Measurements from ENCODE around the gene GABPB1.

Gene GABPB1

GRCh38 chr15:50355619-50355905, 564 bp upstream of the GABPB1 start:
- H3K27ac ChIP-seq: peak overlapping the region; percentile 99
- no peak for TF ChIP-seq CTCF (conservative IDR thresholded peaks at IDR 0.05)

GRCh38 chr15:50353975-50354837, 792 bp downstream of the GABPB1 start:
- TF ChIP-seq CTCF (conservative IDR thresholded peaks at IDR 0.05): no peak
- peak overlapping the region; percentile 99 for H3K27ac ChIP-seq

GRCh38 chr15:50353251-50353974, 1.6 kb downstream of the GABPB1 start:
- no peak for TF ChIP-seq CTCF (conservative IDR thresholded peaks at IDR 0.05)
- H3K27ac ChIP-seq: peak overlapping the region; percentile 99

DNA sequence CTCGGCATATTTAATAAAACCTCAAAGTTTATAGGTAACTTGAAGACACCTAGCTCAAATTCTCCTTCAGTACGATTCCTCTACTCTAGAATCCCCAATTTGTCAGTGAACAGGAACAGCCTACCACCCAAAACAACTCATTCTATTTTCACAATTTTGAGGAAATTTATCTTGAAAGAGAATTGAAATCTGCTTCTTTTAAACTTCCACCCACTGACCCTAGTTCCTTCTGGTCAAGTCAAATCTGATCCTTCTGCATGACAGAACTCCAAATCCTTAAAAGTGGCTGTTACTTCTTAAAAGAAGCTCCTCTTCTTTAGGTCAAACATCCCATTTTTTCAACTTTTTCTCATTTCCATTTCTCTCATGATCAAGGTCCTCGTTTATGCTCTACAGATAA, 4.4 kb downstream of the GABPB1 start:
- no peak overlapping the region for H3K27ac ChIP-seq
- TF ChIP-seq CTCF (conservative IDR thresholded peaks at IDR 0.05): no peak

DNA sequence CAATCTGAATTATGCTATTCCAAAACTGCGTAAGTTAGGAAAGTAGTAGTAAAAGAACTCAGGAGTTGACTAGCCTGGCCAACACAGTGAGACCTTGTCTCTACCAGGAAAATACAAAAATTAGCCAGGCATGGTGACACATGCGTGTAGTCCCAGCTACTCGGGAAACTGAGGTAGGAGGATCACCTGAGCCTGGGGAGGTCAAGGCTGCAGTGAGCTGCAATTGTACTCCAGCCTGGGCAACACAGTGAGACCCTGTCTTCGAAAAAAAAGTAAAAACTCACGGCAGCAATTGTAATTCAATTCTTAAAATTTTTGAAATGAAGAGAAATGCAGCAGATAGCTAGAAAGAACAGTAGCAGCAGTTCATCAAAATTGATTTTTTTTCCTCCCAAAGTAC, 9.7 kb downstream of the GABPB1 start:
- no peak overlapping the region for H3K27ac ChIP-seq
- no peak for TF ChIP-seq CTCF (conservative IDR thresholded peaks at IDR 0.05)

DNA sequence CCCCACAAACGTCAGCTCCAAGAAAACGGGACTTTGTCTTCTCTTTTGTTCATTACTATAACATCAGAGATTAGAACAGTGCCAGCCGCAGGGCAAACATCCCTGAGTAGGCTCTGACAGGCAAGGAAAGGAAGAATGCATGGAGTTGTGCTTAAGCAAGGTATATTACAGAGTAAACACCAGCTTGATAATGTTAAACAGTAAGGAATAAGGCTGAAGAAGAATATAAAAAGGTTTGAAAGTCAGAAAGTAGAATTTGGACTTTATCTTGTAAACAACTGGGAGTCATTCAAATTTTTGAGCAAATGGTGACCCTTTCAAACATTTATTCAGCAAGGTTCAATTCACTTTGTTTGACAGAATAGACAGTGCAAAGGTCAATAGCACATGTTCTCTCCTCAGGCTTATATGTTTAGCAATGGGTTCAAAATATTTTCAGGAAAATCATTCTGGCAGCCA, 11.0 kb downstream of the GABPB1 start:
- no peak overlapping the region for H3K27ac ChIP-seq

More for the DNA sequence above, 11.0 kb downstream of the GABPB1 start:
- TF ChIP-seq CTCF (conservative IDR thresholded peaks at IDR 0.05): no peak
